ENCODE data around the gene C9orf153. TPM values are rescaled to one million over a fixed set of nuclear protein-coding genes. Genes with fewer than 3 reads are reported as not detected.

The C9orf153 gene
- total and polyA plus RNA-seq, 2 of the 4 experiments (the other 2 are of a cell fraction) = not detected

DNA sequence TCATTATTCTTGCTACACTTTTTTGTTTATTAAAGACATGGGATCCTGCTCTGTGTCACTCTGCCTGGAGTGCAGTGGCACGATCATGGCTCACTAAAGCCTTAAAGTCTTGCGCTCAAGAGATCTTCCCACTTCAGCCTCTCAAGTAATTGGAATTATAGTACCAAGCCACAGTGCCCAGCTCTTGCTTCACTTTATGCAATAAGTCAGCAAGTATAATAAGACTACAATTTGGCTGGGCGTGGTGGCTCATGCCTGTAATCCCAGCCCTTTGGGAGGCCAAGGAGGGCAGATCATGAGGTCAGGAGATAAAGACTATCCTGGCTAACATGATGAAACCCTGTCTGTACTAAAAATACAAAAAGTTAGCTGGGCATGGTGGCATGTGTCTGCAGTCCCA, 5.9 kb downstream of the C9orf153 start:
- ATAC-seq (ENCODE audit: low read depth) = no peak
- intact Hi-C loops (cut with micrococcal nuclease) (no loop called here), dilution Hi-C loops (cut with HindIII; ENCODE audit: low sequenced_read_pairs, unreplicated experiment) (no loop called here), in situ Hi-C loops (cut with MboI; ENCODE audit: low sequenced_read_pairs) (no loop called here)
- CTCF ChIA-PET = no interaction called here
- no peaks in the 10 kb centered on the region for H3K36me3 ChIP-seq (ENCODE audit: control insufficient read depth, insufficient read depth, low read length)
- BruUV-seq (replicated peaks) = no TSS peak
- H3K9me1 ChIP-seq (ENCODE audit: insufficient read depth, low read length) = no peaks in the 10 kb centered on the region
- H3K27me3 ChIP-seq (ENCODE audit: control insufficient read depth, insufficient read depth, low read length) = no peaks in the 10 kb centered on the region
- WGBS, 2 experiments (ENCODE audit: extremely low coverage in 2 of 2, insufficient read length in 1 of 2) = no CpG with 5 or more reads among the region's 3 CpGs
- H2BK15ac ChIP-seq (ENCODE audit: low read depth, low read length) = no peak overlapping the region
- no peak overlapping the region for H2BK20ac ChIP-seq (ENCODE audit: low read depth, low read length)
- no peaks in the 10 kb centered on the region for H4K20me1 ChIP-seq (ENCODE audit: insufficient read depth, low read length)
- no peak overlapping the region for H2AK5ac ChIP-seq (ENCODE audit: low read depth, low read length)
- no peak overlapping the region for H3K18ac ChIP-seq (ENCODE audit: low read depth, low read length)
- H3K9me3 ChIP-seq (ENCODE audit: control insufficient read depth, insufficient read depth, low read length) = no peaks in the 10 kb centered on the region
- TF ChIP-seq NFE2L2 (IDR thresholded peaks at IDR 0.05; ENCODE audit: low read depth, low read length) = no peak
- TF ChIP-seq ELK1 (IDR thresholded peaks at IDR 0.05; ENCODE audit: borderline replicate concordance, low read depth, low read length) = no peak
- TF ChIP-seq BHLHE40 (IDR thresholded peaks at IDR 0.05; ENCODE audit: low read depth, low read length) = no peak
- TF ChIP-seq SMC3 (IDR thresholded peaks at IDR 0.05; ENCODE audit: low read depth, low read length) = no peak
- no peak for TF ChIP-seq CTCF (conservative IDR thresholded peaks at IDR 0.05; ENCODE audit: low read depth, low read length)
- no peak for TF ChIP-seq MXI1 (IDR thresholded peaks at IDR 0.05; ENCODE audit: borderline replicate concordance, low read depth, low read length)
- no peak for TF ChIP-seq CHD1 (IDR thresholded peaks at IDR 0.05; ENCODE audit: low read depth, low read length)
- no peak for TF ChIP-seq USF2 (IDR thresholded peaks at IDR 0.05; ENCODE audit: low read depth, low read length)
- TF ChIP-seq CEBPB (IDR thresholded peaks at IDR 0.05; ENCODE audit: low read depth, low read length) = no peak
- TF ChIP-seq RFX5 (IDR thresholded peaks at IDR 0.05; ENCODE audit: low read depth, low read length) = no peak
- TF ChIP-seq FOS (IDR thresholded peaks at IDR 0.05; ENCODE audit: low read depth, low read length) = no peak
- no peak for TF ChIP-seq MAFK (IDR thresholded peaks at IDR 0.05; ENCODE audit: low read depth, low read length)
- no peak overlapping the region for H2BK120ac ChIP-seq (ENCODE audit: low read depth, low read length)
- no peak overlapping the region for H3K4me3 ChIP-seq (ENCODE audit: insufficient read depth, low read depth, low read length)
- H3K27ac ChIP-seq (ENCODE audit: insufficient read depth, low read length) = no peak overlapping the region
- no peak overlapping the region for H2AFZ ChIP-seq (replicated peaks; ENCODE audit: low read length, poor library complexity)
- H4K5ac ChIP-seq (ENCODE audit: low read depth, low read length) = no peak overlapping the region
- no peak overlapping the region for H4K8ac ChIP-seq (ENCODE audit: low read depth in 2 of 2, low read length in 2 of 2)
- no peak overlapping the region for H3K4ac ChIP-seq (ENCODE audit: low read depth, low read length)
- no peak overlapping the region for H3K14ac ChIP-seq (replicated peaks; ENCODE audit: low read depth, low read length)
- no peak overlapping the region for H3K23ac ChIP-seq (ENCODE audit: low read depth, low read length)
- no peak for DNase-seq
- H3K4me2 ChIP-seq (ENCODE audit: low read depth, low read length) = no peak overlapping the region
- H2AK9ac ChIP-seq (replicated peaks; ENCODE audit: low read depth, low read length, poor library complexity) = no peak overlapping the region
- H3K9ac ChIP-seq (ENCODE audit: low read depth, low read length) = no peak overlapping the region
- no peaks in the 10 kb centered on the region for H3K4me1 ChIP-seq (ENCODE audit: control insufficient read depth, insufficient read depth, low read length)
- no peak overlapping the region for H2BK5ac ChIP-seq (ENCODE audit: low read depth, low read length, poor library complexity, severe bottlenecking)
- H3K56ac ChIP-seq (ENCODE audit: extremely low read depth, insufficient read depth, low read length) = no peak overlapping the region
- no peaks in the 10 kb centered on the region for H3K79me1 ChIP-seq (ENCODE audit: low read depth in 1 of 2, low read length in 2 of 2)
- H4K91ac ChIP-seq (ENCODE audit: insufficient read depth, low read depth, low read length) = no peak overlapping the region
- POLR2A ChIA-PET (ENCODE audit: unreplicated experiment) = no interaction called here

Data from IMR-90 (cell line).